ENCODE data around the gene SMARCC2.

- TF ChIP-seq, protein P1, sequence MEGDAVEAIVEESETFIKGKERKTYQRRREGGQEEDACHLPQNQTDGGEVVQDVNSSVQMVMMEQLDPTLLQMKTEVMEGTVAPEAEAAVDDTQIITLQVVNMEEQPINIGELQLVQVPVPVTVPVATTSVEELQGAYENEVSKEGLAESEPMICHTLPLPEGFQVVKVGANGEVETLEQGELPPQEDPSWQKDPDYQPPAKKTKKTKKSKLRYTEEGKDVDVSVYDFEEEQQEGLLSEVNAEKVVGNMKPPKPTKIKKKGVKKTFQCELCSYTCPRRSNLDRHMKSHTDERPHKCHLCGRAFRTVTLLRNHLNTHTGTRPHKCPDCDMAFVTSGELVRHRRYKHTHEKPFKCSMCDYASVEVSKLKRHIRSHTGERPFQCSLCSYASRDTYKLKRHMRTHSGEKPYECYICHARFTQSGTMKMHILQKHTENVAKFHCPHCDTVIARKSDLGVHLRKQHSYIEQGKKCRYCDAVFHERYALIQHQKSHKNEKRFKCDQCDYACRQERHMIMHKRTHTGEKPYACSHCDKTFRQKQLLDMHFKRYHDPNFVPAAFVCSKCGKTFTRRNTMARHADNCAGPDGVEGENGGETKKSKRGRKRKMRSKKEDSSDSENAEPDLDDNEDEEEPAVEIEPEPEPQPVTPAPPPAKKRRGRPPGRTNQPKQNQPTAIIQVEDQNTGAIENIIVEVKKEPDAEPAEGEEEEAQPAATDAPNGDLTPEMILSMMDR (IDR thresholded peaks at IDR 0.05), result no peak
- TF ChIP-seq POLR2AphosphoS5 (IDR thresholded peaks at IDR 0.05) (no peak), EP300 (IDR thresholded peaks at IDR 0.05; ENCODE audit: low read depth) (no peak), POLR2A (IDR thresholded peaks at IDR 0.05) (no peak)
Observed at GRCh38 chr12:56137853-56138571, 51.3 kb downstream of the SMARCC2 start.
